GM12878 (cell line): ENCODE data around the gene MIA. TPM values are rescaled to one million over a fixed set of nuclear protein-coding genes. Genes with fewer than 3 reads are reported as not detected.
"Not testable (repeated sequence)": the region's sequence is repeated elsewhere in the genome, so short reads cannot be mapped to it uniquely, and the experiment has no call there.

Source experiments
- ATAC-seq: fragments of 200-7000 bp; cut with Tn5 transposase; 3 replicates; pipeline ENCODE4 v1.9.1; 2020; ENCODE audit warnings: mild to moderate bottlenecking, moderate library complexity
- BruUV-seq: library from RNA; stranded (reverse); fragments of 400-500 nt; replicated peaks from 2 replicates; lab custom pipeline; 2021; lab: Mats Ljungman, UMichigan
- CTCF ChIA-PET: fragments of 300-600 bp; sonication (Branson Sonifier 250); formaldehyde crosslinking; extraction: SDS; loops from one replicate; lab custom pipeline; 2021; ENCODE audit warnings: inconsistent platforms; lab: Yijun Ruan, JAX
- POLR2A ChIA-PET: fragments of 350-600 bp; formaldehyde crosslinking; extraction: SDS; loops from one replicate; lab custom pipeline; 2021; ENCODE audit warnings: inconsistent platforms; lab: Charles Lee
- RAD21 ChIA-PET: fragments of 300-600 bp; sonication (Branson Sonifier 250); formaldehyde crosslinking; loops from one replicate; lab custom pipeline; 2023; ENCODE audit warnings: antibody characterized with exemption; ENCODE audit not compliant: unreplicated experiment; lab: Charles Lee
- SMC1A ChIA-PET: fragments of 300-600 bp; sonication (Branson Sonifier 250); formaldehyde crosslinking; loops from one replicate; lab custom pipeline; 2023; ENCODE audit not compliant: unreplicated experiment, uncharacterized antibody; lab: Charles Lee
- DNase-seq: peaks from one replicate; pipeline ENCODE4 v3.0.0-alpha.2; 2011; ENCODE audit warnings: low read depth, low spot score
- FAIRE-seq: peaks from 3 replicates; lab custom pipeline; 2011; peaks lifted over from hg19 to GRCh38; lab: Jason Lieb, UNC
- H2AFZ ChIP-seq: 2 replicates; pipeline ENCODE4 v1.6.0; 2011; ENCODE audit warnings: low read depth, low read length, control low read depth; ENCODE audit not compliant: control insufficient read depth
- H3K27ac ChIP-seq: 2 replicates; pipeline ENCODE4 v1.5.1; 2011; ENCODE audit warnings: control low read depth; ENCODE audit not compliant: control insufficient read depth, insufficient read depth
- H3K27me3 ChIP-seq, 2 experiments: replicated peaks in 1 of 2; 2 replicates each; pipeline versions ENCODE4 v1.6.0 to v1.6.1; 2011; ENCODE audit warnings: low read length in 1 of 2; ENCODE audit not compliant: control insufficient read depth in 2 of 2, insufficient read depth in 2 of 2
- H3K36me3 ChIP-seq, 2 experiments: 2 replicates each; pipeline ENCODE4 v1.5.1; 2011; ENCODE audit warnings: low read length in 1 of 2; ENCODE audit not compliant: control insufficient read depth in 2 of 2, insufficient read depth in 2 of 2
- H3K4me1 ChIP-seq: 2 replicates; pipeline ENCODE4 v1.6.1; 2011; ENCODE audit warnings: mild to moderate bottlenecking, low read length, moderate library complexity, mixed read lengths; ENCODE audit not compliant: control insufficient read depth, insufficient read depth
- H3K4me2 ChIP-seq: 2 replicates; pipeline ENCODE4 v1.6.0; 2011; ENCODE audit warnings: control low read depth; ENCODE audit not compliant: control insufficient read depth, insufficient read depth
- H3K4me3 ChIP-seq: fragments of 200-600 bp; sonication (generic); 2 replicates; pipeline ENCODE4 v1.5.1; 2016
- H3K79me2 ChIP-seq: 2 replicates; pipeline ENCODE4 v1.6.0; 2011; ENCODE audit warnings: low read length; ENCODE audit not compliant: control insufficient read depth, insufficient read depth
- H3K9ac ChIP-seq: 2 replicates; pipeline ENCODE4 v1.8.0; 2011; ENCODE audit warnings: low read length, control low read depth, mixed read lengths; ENCODE audit not compliant: control insufficient read depth, insufficient read depth
- H3K9me3 ChIP-seq: replicated peaks from 3 replicates; pipeline ENCODE4 v1.5.1; 2011; ENCODE audit warnings: mild to moderate bottlenecking, low read length; ENCODE audit not compliant: control insufficient read depth, insufficient read depth
- H4K20me1 ChIP-seq: 2 replicates; pipeline ENCODE4 v1.6.0; 2011; ENCODE audit not compliant: control insufficient read depth, insufficient read depth
- WGBS: methylation state at CpG from one replicate; pipeline ENCODE4 v1.1.6; 2016; ENCODE audit warnings: low lambda C conversion rate; ENCODE audit not compliant: insufficient replicate concordance, insufficient coverage; ENCODE audit errors: missing lambda C conversion rate; 5-methylcytosine and 5-hydroxymethylcytosine counted together
- in situ Hi-C: fragments of 300-500 bp; cut with MboI; formaldehyde crosslinking; loops from 9 replicates; pipeline ENCODE4 v1.14.3; 2018; ENCODE audit warnings: mixed read lengths
- intact Hi-C: fragments of 100-400 bp; cut with micrococcal nuclease; formaldehyde crosslinking; loops from one replicate; pipeline ENCODE4 v1.14.2; 2022; ENCODE audit not compliant: unreplicated experiment
- polyA plus RNA-seq, 11 experiments: library from polyadenylated mRNA; depleted of rRNA in 4 of 11; unstranded in 6 of 11; stranded (reverse) in 5 of 11; fragments of >200 nt; fragmentation: Nextera tagmentation in 4 of 11; fragmentation: Illumina TruSeq in 1 of 11; extraction: Ambion mirVana in 4 of 11; extraction: Trizol in 1 of 11; gene quantifications; 1 replicate in 1 of 11; 2 replicates in 10 of 11; pipeline versions ENCODE4 v1.2.1 to v1.2.3, GENCODE V29; 2011 to 2016; ENCODE audit warnings: inconsistent platforms in 2 of 11, missing spikeins in 2 of 11, low read depth in 1 of 11
- total RNA-seq, 4 experiments: library from RNA; depleted of rRNA in 3 of 4; stranded (reverse); fragments of >200 nt in 3 of 4; fragmentation: Illumina TruSeq in 1 of 4; extraction: Trizol in 1 of 4; gene quantifications; 2 replicates each; pipeline versions ENCODE4 v1.2.1 to v1.2.3, GENCODE V29; 2013 to 2021

The MIA gene
- total and polyA plus RNA-seq, 10 of the 15 experiments (the other 5 are each of a cell fraction or from before 2014, with no cell fraction given), result 0.16 to 2.7 (median 1.4) TPM; not detected in 3

GRCh38 chr19:40826312-40826698, 51.0 kb downstream of the MIA start:
- 97% methylated on average over 7 of the region's 14 CpGs for WGBS
- H3K27ac ChIP-seq, H3K4me2 ChIP-seq, CTCF ChIA-PET, H3K9ac ChIP-seq, DNase-seq, BruUV-seq, RAD21 ChIA-PET, POLR2A ChIA-PET, H3K36me3 ChIP-seq, H3K9me3 ChIP-seq, intact Hi-C loops, H3K4me3 ChIP-seq, H4K20me1 ChIP-seq, H3K27me3 ChIP-seq, ATAC-seq, H3K4me1 ChIP-seq, SMC1A ChIA-PET, H2AFZ ChIP-seq, FAIRE-seq, H3K79me2 ChIP-seq, in situ Hi-C loops: not testable (repeated sequence)

- FAIRE-seq, H3K4me2 ChIP-seq, in situ Hi-C loops, H3K36me3 ChIP-seq, H3K9ac ChIP-seq, H3K4me3 ChIP-seq, H3K9me3 ChIP-seq, H3K79me2 ChIP-seq, ATAC-seq, SMC1A ChIA-PET, intact Hi-C loops, BruUV-seq, H3K27me3 ChIP-seq, H4K20me1 ChIP-seq, RAD21 ChIA-PET, H2AFZ ChIP-seq, H3K27ac ChIP-seq, H3K4me1 ChIP-seq, DNase-seq: not testable (repeated sequence)
- POLR2A ChIA-PET, result interaction anchor here (0.6 kb wide), 1 partner anchor 129 kb away, joined by 3 read pairs; no protein-coding TSS in a partner anchor
- CTCF ChIA-PET, result interaction anchor here (1.0 kb wide), 1 partner anchor 164 kb away, joined by 3 read pairs; no protein-coding TSS in a partner anchor
- 77% methylated on average over 29 of the region's 29 CpGs for WGBS
Measured at GRCh38 chr19:40826699-40827385, 51.5 kb downstream of the MIA start.

Other genes with a start within 250 kb of the MIA start
Only the 7 nearest of the 12 such genes appear.
- gene COQ8B, start 58.6 kb upstream of the MIA start, total RNA-seq (2014; rRNA removed), result 22.5 and 26.7 TPM in 2 replicates
- 13.2 and 13.6 TPM in 2 replicates for gene COQ8B, start 58.6 kb upstream of the MIA start, total RNA-seq (2014; rRNA removed; fragmentation: Illumina TruSeq; extraction: Trizol)
- 30.4 and 38.8 TPM in 2 replicates for gene COQ8B, start 58.6 kb upstream of the MIA start, total RNA-seq (2021)
- gene COQ8B, start 58.6 kb upstream of the MIA start, polyA plus RNA-seq (2011; rRNA removed), result 16.9 and 30.1 TPM in 2 replicates
- 2.5 and 7.6 TPM in 2 replicates for gene COQ8B, start 58.6 kb upstream of the MIA start, polyA plus RNA-seq (2014; fragmentation: Illumina TruSeq; extraction: Trizol)
- under 1 TPM; 0.39 to 0.57 TPM for gene COQ8B, start 58.6 kb upstream of the MIA start, polyA plus RNA-seq (2014; fragmentation: Nextera tagmentation; extraction: Ambion mirVana)
- 34.8 and 37.1 TPM in 2 replicates for gene COQ8B, start 58.6 kb upstream of the MIA start, polyA plus RNA-seq (2014; rRNA removed)
- 10 to 100 TPM; 16.5 to 17.2 TPM for gene COQ8B, start 58.6 kb upstream of the MIA start, polyA plus RNA-seq (2016; fragmentation: Nextera tagmentation; extraction: Ambion mirVana)
- gene ITPKC, start 58.4 kb upstream of the MIA start, total RNA-seq (2014; rRNA removed), result 4.7 and 5.3 TPM in 2 replicates
- gene ITPKC, start 58.4 kb upstream of the MIA start, total RNA-seq (2014; rRNA removed; fragmentation: Illumina TruSeq; extraction: Trizol), result 3.5 and 3.9 TPM in 2 replicates
- 6.3 and 6.5 TPM in 2 replicates for gene ITPKC, start 58.4 kb upstream of the MIA start, total RNA-seq (2021)
- gene ITPKC, start 58.4 kb upstream of the MIA start, polyA plus RNA-seq (2011; rRNA removed), result 3.7 and 6.4 TPM in 2 replicates
- gene ITPKC, start 58.4 kb upstream of the MIA start, polyA plus RNA-seq (2014; fragmentation: Illumina TruSeq; extraction: Trizol), result 1.7 and 3.3 TPM in 2 replicates
- gene ITPKC, start 58.4 kb upstream of the MIA start, polyA plus RNA-seq (2014; fragmentation: Nextera tagmentation; extraction: Ambion mirVana), result under 1 TPM; 0.03 to 0.26 TPM
- 6.0 and 7.6 TPM in 2 replicates for gene ITPKC, start 58.4 kb upstream of the MIA start, polyA plus RNA-seq (2014; rRNA removed)
- gene ITPKC, start 58.4 kb upstream of the MIA start, polyA plus RNA-seq (2016; fragmentation: Nextera tagmentation; extraction: Ambion mirVana), result 1 to 10 TPM; 1.3 to 3.5 TPM
- 2.9 and 5.4 TPM in 2 replicates for gene ACTMAP, start 25.0 kb upstream of the MIA start, total RNA-seq (2014; rRNA removed)
- 2.3 and 3.0 TPM in 2 replicates for gene ACTMAP, start 25.0 kb upstream of the MIA start, total RNA-seq (2014; rRNA removed; fragmentation: Illumina TruSeq; extraction: Trizol)
- gene ACTMAP, start 25.0 kb upstream of the MIA start, total RNA-seq (2021), result 22.9 and 26.2 TPM in 2 replicates
- 4.0 and 10.0 TPM in 2 replicates for gene ACTMAP, start 25.0 kb upstream of the MIA start, polyA plus RNA-seq (2011; rRNA removed)
- gene ACTMAP, start 25.0 kb upstream of the MIA start, polyA plus RNA-seq (2014; fragmentation: Illumina TruSeq; extraction: Trizol), result 15.5 and 15.7 TPM in 2 replicates
- gene ACTMAP, start 25.0 kb upstream of the MIA start, polyA plus RNA-seq (2014; fragmentation: Nextera tagmentation; extraction: Ambion mirVana), result 1 to 10 TPM; 4.7 to 8.2 TPM
- gene ACTMAP, start 25.0 kb upstream of the MIA start, polyA plus RNA-seq (2014; rRNA removed), result 12.2 and 13.3 TPM in 2 replicates
- 10 to 100 TPM; 16.1 to 20.8 TPM for gene ACTMAP, start 25.0 kb upstream of the MIA start, polyA plus RNA-seq (2016; fragmentation: Nextera tagmentation; extraction: Ambion mirVana)
- gene SNRPA, start 24.3 kb upstream of the MIA start, total RNA-seq (2014; rRNA removed), result 260 and 299 TPM in 2 replicates
- gene SNRPA, start 24.3 kb upstream of the MIA start, total RNA-seq (2014; rRNA removed; fragmentation: Illumina TruSeq; extraction: Trizol), result 130 and 137 TPM in 2 replicates
- gene SNRPA, start 24.3 kb upstream of the MIA start, total RNA-seq (2021), result 186 and 196 TPM in 2 replicates
- 115 and 219 TPM in 2 replicates for gene SNRPA, start 24.3 kb upstream of the MIA start, polyA plus RNA-seq (2011; rRNA removed)
- 164 and 166 TPM in 2 replicates for gene SNRPA, start 24.3 kb upstream of the MIA start, polyA plus RNA-seq (2014; fragmentation: Illumina TruSeq; extraction: Trizol)
- 10 to 100 TPM; 14.8 to 32.8 TPM for gene SNRPA, start 24.3 kb upstream of the MIA start, polyA plus RNA-seq (2014; fragmentation: Nextera tagmentation; extraction: Ambion mirVana)
- gene SNRPA, start 24.3 kb upstream of the MIA start, polyA plus RNA-seq (2014; rRNA removed), result 297 and 367 TPM in 2 replicates
- 100 to 1,000 TPM; 241 to 257 TPM for gene SNRPA, start 24.3 kb upstream of the MIA start, polyA plus RNA-seq (2016; fragmentation: Nextera tagmentation; extraction: Ambion mirVana)
- 27.8 and 30.4 TPM in 2 replicates for gene RAB4B, start 2.7 kb downstream of the MIA start, total RNA-seq (2014; rRNA removed)
- gene RAB4B, start 2.7 kb downstream of the MIA start, total RNA-seq (2014; rRNA removed; fragmentation: Illumina TruSeq; extraction: Trizol), result 9.8 and 11.5 TPM in 2 replicates
- 32.9 and 38.2 TPM in 2 replicates for gene RAB4B, start 2.7 kb downstream of the MIA start, total RNA-seq (2021)
- gene RAB4B, start 2.7 kb downstream of the MIA start, polyA plus RNA-seq (2011; rRNA removed), result 14.9 and 25.1 TPM in 2 replicates
- gene RAB4B, start 2.7 kb downstream of the MIA start, polyA plus RNA-seq (2014; fragmentation: Illumina TruSeq; extraction: Trizol), result 3.5 and 13.7 TPM in 2 replicates
- 1 to 10 TPM in 1 of 2 experiments, under 1 TPM in 1; 0.60 to 3.2 TPM for gene RAB4B, start 2.7 kb downstream of the MIA start, polyA plus RNA-seq (2014; fragmentation: Nextera tagmentation; extraction: Ambion mirVana)
- gene RAB4B, start 2.7 kb downstream of the MIA start, polyA plus RNA-seq (2014; rRNA removed), result 43.1 and 51.5 TPM in 2 replicates
- 10 to 100 TPM; 47.9 to 50.0 TPM for gene RAB4B, start 2.7 kb downstream of the MIA start, polyA plus RNA-seq (2016; fragmentation: Nextera tagmentation; extraction: Ambion mirVana)
- gene EGLN2, start 23.7 kb downstream of the MIA start, total RNA-seq (2014; rRNA removed), result 80.9 and 91.8 TPM in 2 replicates
- gene EGLN2, start 23.7 kb downstream of the MIA start, total RNA-seq (2014; rRNA removed; fragmentation: Illumina TruSeq; extraction: Trizol), result 57.7 and 62.5 TPM in 2 replicates
- 89.3 and 90.9 TPM in 2 replicates for gene EGLN2, start 23.7 kb downstream of the MIA start, total RNA-seq (2021)
- 20.1 and 35.1 TPM in 2 replicates for gene EGLN2, start 23.7 kb downstream of the MIA start, polyA plus RNA-seq (2011; rRNA removed)
- gene EGLN2, start 23.7 kb downstream of the MIA start, polyA plus RNA-seq (2014; fragmentation: Illumina TruSeq; extraction: Trizol), result 20.3 and 49.6 TPM in 2 replicates
- 10 to 100 TPM in 1 of 2 experiments, 1 to 10 TPM in 1; 8.6 to 34.9 TPM for gene EGLN2, start 23.7 kb downstream of the MIA start, polyA plus RNA-seq (2014; fragmentation: Nextera tagmentation; extraction: Ambion mirVana)
- gene EGLN2, start 23.7 kb downstream of the MIA start, polyA plus RNA-seq (2014; rRNA removed), result 88.6 and 94.4 TPM in 2 replicates
- 10 to 100 TPM; 71.1 to 93.0 TPM for gene EGLN2, start 23.7 kb downstream of the MIA start, polyA plus RNA-seq (2016; fragmentation: Nextera tagmentation; extraction: Ambion mirVana)
- gene CYP2A6, start 74.9 kb downstream of the MIA start, total RNA-seq (2014; rRNA removed), result not detected in 2 replicates
- gene CYP2A6, start 74.9 kb downstream of the MIA start, total RNA-seq (2014; rRNA removed; fragmentation: Illumina TruSeq; extraction: Trizol), result not detected in 2 replicates
- gene CYP2A6, start 74.9 kb downstream of the MIA start, total RNA-seq (2021), result 0.58 and 0.97 TPM in 2 replicates
- gene CYP2A6, start 74.9 kb downstream of the MIA start, polyA plus RNA-seq (2011; rRNA removed), result not detected in 2 replicates
- not detected in 2 replicates for gene CYP2A6, start 74.9 kb downstream of the MIA start, polyA plus RNA-seq (2014; fragmentation: Illumina TruSeq; extraction: Trizol)
- not detected for gene CYP2A6, start 74.9 kb downstream of the MIA start, polyA plus RNA-seq (2014; fragmentation: Nextera tagmentation; extraction: Ambion mirVana)
- gene CYP2A6, start 74.9 kb downstream of the MIA start, polyA plus RNA-seq (2014; rRNA removed), result not detected in 2 replicates
- not detected for gene CYP2A6, start 74.9 kb downstream of the MIA start, polyA plus RNA-seq (2016; fragmentation: Nextera tagmentation; extraction: Ambion mirVana)